HK-2 (cell line): ENCODE measurements around the gene AKT1.

Experiments used
- DNase-seq: peaks from one replicate; pipeline ENCODE4 v3.0.0-alpha.2; 2018; ENCODE audit not compliant: unreplicated experiment

Gene AKT1

GRCh38 chr14:104786091-104786586 is 9.4 kb downstream of the AKT1 start:
- no peak for DNase-seq

DNA sequence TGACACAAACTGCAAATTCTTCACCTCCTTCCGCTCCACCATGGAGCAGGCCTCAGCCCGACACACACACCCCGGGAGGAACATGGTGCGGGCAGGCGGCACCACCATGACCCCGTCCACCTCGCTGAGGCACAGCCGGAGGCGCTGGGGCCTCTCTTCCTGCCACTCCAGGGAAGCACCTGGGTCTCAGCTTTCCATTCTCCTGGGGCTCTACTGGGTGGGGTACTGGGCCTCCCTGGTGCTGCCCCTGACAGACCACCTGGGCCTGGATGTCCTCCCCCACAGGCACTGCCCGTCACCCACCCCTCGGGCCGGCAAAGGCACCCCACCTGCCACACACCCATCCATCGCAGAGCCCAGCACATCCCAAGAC is 9.9 kb downstream of the AKT1 start:
- no peak for DNase-seq

- no peak for DNase-seq
These were observed 10.5 kb downstream of the AKT1 start for GRCh38 chr14:104784846-104785707.

DNA sequence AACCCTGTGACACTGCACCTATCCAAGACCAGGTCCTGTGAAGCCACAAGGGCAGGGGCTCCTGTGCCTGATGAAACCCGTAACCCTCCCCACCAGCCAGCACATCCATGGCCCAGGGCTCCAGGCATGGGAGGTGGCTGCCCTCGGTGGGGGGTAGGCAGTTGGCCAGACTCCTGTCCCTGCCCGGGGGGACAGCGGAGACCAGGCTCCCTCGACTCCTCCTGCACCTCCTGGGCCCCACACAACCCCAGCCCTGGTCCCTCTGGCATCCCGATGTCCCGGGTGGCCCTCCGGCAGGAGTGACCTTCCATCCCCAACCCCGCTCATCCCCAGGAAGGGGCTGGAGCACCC is 11.4 kb downstream of the AKT1 start:
- no peak for DNase-seq

DNA sequence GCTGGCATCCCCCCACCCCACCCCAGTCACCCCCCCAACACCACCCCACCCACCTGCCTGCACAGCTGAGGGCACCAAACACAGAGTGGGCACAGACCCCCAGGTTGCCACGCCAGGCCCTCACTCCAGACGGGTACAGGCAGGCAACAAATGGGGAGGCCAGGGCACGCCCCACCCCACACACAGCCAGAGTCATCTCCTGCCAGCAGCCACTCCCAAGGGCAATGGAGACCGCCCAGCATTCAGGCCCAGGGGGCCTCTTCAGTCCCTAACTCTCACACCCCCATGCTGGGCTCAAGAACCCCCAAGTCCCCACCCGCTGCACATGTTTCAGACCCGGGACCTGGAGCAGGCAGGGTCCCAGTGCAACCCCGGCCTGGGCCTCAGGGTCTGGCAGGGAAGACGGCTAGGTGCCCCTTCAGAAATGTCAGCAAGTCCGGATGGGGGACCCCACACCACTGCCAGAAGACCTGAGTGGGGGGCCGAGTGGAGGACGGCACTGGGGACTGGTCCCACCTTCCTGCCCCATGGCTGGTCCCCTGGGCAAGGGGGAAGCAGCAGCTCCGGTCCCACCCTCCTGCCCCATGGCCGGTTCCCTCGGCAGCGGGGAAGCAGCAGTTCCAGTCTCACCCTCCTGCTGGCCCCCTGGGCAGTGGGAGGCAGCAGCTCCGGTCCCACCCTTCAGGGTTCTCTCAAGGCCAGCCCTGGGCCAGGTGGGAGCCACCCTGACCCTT is 11.9 kb downstream of the AKT1 start:
- DNase-seq, result no peak

- DNase-seq, result no peak
These were observed 12.8 kb downstream of the AKT1 start for GRCh38 chr14:104782808-104783139.

- DNase-seq, result no peak
These were observed 13.3 kb downstream of the AKT1 start for GRCh38 chr14:104782086-104782807.

DNA sequence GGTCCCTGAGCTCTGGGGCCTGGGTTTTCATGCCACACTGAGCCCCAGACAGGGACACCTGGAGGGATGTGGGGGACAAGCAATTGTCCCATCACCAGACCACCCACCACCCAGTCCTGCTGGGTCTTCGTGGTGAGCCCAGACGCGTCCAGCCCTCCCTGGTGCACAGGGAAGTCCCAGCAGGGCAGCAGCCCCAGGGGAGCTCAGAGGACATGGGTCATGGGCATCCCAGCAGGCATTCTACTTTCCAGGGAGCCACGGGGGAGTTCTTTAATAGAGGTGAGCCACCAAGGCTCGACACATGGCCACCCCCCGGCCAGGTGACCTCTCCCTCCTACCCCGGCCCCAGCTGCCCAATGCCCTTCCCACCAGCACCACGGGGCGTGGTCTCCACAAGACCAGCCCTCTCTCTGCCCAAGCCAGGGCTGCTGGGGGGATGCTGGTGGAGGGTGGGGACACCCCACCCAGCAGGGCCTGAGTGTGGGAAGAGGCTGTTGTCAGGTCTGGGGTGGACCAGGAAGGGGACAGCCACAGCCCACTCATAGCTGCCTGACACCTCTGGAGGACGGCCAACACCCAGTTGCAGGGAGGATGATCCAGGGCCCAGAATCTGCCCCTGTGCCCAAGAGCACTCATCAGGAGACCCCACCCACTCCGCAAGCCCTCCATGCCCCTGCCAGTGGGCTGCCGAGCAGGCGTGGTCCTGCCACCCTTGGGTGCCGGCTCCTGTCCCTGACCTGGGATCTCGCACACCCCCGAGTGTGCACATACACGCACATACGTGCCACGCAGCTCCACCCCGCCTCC is 14.1 kb downstream of the AKT1 start:
- no peak for DNase-seq

DNA sequence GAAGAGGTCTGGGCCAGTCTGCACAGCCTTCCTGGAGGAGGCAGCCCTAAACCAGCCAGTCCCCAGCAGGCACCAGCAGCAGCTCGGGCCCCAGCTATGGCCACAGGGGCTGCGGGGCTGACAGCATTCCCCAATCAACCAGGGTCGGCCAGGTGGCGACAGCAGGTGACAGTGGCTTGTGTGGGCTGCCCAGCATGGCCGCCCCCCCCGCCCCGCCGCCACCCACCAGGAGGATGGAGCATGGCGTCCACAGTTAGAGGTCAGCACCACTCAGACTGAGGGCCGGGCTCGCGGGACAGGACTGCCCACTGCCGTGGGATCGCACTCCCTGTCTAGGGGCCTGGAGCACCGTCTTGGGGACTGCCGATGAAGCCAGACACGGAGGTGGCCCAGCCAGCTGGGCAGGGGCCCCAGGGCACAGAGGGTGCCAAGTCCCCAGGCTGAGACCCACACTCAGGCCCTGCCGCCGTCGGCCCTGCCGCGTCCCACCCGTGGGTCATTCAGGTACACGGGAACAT is 15.0 kb downstream of the AKT1 start:
- no peak for DNase-seq

GRCh38 chr14:104779776-104780512 is 15.6 kb downstream of the AKT1 start:
- no peak for DNase-seq

DNA sequence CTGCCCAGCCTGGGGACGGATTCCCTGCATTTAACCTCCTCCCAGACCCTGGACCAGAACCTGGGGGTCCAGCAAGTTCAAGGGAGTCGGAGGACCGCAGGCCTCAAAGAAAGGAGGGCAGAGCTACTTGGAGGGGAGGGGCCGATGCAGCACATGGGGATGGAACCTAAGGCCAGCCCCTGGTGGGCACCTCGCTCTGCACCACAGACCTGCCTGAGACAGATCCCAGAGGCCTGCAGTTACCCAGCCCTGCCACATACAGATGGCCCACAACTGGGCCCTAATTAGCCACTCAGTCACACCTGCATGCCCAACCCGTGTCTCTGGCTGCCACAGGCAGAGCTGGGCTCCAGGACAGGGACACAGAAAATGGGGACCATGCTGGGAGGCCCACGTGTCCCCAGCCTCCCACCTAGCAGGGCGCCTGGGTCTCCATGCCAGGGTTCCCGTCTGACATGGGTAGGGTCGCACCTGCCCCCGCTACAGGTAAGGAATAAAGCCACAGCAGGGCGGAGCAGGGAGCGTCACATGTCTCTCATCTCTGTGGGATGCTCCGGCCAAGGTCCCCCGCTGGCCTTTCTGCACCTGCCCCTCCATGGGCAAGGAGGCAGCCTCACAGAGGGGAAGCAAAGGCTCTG is 16.7 kb downstream of the AKT1 start:
- DNase-seq, result no peak

DNA sequence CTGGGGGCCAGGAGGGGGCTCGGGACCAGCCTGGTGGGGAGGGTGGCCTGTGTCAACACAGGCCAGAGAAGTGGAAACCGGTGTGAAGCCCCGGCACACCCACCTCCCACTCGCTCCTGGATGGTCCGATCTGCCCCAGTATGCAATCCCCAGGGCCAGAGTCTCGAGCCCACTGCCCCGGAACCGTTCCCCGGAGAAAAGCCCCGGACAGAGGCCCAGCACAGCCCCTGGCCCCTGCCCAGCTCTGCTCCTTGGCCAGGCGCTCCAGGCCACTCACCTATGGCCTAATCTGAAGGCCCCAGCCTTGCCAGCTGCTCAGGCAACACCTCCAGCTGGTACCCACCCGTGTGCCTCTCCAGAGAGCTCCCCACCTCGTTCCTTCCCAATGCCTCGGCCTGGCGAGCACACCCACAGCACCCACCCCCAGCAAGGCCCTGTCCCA is 17.7 kb downstream of the AKT1 start:
- no peak for DNase-seq

DNA sequence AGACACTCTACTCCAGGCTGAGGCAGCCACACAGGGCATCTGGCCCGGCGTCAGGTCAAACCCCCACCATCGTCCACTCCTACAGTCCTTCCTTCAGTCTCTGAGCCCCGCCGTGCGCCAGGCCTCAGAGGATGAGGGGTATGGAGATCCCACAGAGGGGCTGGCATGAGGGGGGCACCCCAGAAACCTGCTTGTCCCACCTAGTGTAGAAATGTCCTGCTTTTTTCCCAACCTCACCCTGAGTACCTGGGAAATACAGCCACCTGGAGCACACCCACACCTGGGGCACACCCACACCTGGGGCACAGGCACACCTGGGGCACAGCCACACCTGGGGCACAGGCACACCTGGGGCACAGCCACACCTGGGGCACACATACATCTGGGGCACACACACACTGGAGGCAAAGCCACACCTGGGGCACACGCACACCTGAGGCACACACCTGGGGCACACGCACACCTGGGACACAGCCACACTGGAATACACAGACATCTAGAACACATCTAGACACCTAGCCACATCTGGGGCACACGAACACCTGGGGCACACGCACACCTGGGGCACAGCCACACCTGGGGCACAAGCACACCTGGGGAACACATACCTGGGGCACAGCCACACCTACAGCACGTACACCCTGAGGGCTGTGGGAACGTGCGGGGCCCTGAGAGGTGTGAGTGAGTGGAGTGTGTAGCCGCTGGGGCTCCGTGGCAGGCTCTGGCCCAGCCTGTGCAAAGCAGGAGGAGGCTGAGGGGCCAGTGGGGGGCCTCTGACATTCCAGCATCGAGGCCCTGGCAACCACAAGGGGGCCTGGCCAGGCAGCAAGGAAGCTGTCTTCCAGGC is 18.4 kb downstream of the AKT1 start:
- DNase-seq, result no peak

DNA sequence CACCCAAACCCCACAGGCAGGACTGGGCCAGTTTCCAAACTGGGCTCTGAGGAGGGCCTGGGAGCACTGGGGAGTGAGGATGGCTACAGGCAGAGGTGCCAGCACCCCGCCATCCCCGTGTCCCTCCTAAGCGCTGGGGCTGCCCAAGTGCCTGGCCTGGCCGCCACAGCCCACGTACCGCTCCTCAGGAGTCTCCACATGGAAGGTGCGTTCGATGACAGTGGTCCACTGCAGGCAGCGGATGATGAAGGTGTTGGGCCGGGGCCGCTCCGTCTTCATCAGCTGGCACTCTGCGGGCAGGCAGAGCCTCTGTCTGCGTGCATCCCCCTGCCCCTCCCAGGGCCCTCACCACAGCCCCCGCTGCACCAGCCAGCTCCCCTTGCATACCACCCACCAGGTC is 19.1 kb downstream of the AKT1 start:
- no peak for DNase-seq

DNA sequence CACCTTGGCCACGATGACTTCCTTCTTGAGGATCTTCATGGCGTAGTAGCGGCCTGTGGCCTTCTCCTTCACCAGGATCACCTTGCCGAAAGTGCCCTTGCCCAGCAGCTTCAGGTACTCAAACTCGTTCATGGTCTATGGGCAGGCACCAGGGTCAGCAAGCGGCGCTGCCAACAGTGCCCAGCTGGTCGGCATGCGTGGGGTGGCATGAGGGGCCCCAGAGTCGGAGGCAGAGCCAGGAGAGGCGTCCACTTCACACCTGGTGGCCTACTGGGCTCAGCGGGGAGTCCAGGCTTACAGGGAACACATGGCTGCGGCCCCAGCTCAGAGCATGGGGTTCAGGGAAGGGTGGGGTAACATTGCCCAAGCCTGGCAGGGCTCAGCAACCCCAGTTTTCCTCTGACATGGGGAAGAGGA is 20.5 kb downstream of the AKT1 start:
- no peak for DNase-seq

DNA sequence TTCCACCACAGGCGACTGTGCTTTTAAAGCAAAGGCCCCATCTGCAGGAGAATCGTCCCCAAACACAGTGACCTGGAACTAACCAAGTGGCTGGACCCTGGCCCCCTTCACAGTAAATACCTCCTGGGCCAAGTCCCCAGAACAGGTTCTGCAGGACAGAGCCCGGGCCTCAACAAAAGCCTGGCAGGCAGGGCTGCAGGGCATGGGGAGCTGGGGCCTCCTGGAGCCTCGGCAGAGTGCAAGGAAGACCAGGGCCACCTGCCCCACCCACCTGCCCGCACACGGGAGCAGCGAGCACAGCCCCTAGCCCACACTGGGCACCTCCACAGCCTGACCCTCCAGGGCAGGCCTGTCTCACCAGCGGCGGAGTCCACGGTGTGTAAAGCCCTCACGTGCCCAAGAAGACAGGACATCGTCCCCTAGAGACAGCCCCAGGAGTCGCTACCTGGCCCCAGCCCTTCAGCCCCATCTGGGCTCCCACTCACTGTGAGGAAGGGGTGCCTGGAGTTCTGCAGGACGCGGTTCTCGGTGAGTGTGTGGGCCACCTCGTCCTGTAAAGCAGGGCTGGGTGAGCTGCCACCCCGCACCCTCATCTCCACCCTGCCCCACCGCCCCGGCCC is 21.0 kb downstream of the AKT1 start:
- DNase-seq, result no peak

DNA sequence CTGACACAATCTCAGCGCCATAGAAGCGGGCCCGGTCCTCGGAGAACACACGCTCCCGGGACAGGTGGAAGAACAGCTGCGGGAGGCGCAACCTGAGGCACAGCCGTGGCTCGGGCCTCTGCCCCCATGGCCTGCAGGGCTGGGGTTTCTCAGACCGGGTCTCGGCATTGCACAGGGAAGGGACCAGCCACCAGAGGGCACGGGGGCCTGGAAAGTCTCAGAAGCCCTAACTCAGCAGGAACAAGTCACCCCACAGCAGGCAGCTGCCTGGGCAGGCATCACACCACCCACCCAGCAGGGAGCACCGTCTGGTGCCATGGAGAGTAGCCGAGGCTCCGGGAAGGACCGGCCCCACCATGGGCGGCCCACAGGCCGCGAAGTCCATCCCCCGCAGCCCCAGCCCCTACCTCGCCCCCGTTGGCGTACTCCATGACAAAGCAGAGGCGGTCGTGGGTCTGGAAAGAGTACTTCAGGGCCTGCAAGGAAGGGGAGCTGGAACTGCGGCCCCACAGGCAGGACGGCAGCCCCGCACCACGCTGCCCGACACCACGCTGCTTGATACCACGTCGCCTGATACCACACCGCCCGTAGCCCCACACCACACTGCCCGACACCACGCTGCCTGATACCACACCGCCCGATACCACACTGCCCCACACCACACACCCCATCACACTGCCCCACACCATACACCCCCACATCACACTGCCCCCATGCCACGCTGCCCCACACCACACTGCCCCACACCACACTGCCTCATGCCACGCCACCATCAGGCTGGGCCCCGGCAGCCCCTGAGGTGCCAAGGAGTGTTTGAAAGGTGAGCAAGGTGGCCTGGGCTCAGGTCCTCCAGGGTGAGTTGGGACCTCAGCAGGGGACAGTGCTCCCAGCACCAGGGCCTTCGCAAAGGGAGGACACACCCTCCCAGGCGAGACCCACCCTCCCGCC is 21.8 kb downstream of the AKT1 start:
- no peak for DNase-seq
